ENCODE data around the gene ARHGAP12.

Gene ARHGAP12

DNA sequence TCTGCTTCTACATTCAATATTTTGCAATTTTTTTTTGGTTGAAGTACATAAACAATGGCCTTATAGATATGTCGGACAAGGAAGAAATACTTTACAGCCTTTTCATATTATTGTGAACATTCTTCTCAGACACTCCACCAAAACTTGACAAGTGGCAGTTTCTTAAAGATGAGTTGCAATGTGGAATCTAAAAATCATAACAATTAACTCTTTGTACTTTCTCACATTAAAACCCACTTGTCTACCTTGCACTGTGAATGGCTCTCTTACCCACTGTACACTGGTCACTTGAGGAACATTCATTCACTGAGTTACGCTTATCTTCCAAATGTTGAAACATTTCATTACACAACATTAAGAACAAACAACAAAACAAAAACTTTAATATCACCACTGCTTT is 44.2 kb downstream of the ARHGAP12 start:
- no peak for DNase-seq (ENCODE audit: low read depth in 3 of 3)

DNA sequence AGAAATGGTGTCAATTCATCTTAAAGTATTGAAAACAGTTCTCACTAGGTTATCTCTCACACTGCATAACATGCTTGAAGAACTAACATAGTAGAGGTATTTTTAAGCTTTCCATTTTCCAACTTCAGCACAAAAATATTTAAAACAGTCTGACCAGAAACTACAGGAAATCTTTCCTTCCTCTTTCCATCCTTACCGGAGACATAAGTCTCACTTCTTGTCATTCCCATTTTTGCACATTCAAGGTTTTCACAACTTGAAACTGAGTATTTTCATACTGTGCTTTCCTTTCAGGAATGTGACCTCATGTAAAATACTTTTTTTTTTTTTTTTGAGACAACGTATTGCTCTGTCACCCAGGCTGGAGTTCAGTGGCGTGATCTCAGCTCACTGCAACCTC is 45.2 kb downstream of the ARHGAP12 start:
- no peak for DNase-seq (ENCODE audit: low read depth in 3 of 3)

DNA sequence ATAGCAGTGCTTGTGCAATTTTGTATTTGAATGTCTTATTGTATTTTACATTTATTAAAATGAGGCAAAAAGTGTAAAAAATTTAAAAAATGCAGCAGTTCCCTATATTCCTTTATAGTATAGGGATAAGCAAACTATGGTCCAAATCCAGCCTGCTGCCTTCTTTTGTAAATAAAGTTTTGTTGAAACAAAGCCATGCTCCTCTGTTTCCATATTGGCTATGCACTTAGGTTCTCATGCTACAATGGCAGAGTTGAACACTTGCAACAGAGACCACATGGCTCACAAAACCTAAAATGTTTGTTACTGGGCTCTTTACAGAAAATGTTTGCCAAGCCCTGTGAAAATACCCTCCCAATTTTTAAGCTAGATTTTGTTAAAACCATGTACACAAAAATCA is 50.1 kb downstream of the ARHGAP12 start:
- DNase-seq (ENCODE audit: low read depth in 3 of 3): no peak

DNA sequence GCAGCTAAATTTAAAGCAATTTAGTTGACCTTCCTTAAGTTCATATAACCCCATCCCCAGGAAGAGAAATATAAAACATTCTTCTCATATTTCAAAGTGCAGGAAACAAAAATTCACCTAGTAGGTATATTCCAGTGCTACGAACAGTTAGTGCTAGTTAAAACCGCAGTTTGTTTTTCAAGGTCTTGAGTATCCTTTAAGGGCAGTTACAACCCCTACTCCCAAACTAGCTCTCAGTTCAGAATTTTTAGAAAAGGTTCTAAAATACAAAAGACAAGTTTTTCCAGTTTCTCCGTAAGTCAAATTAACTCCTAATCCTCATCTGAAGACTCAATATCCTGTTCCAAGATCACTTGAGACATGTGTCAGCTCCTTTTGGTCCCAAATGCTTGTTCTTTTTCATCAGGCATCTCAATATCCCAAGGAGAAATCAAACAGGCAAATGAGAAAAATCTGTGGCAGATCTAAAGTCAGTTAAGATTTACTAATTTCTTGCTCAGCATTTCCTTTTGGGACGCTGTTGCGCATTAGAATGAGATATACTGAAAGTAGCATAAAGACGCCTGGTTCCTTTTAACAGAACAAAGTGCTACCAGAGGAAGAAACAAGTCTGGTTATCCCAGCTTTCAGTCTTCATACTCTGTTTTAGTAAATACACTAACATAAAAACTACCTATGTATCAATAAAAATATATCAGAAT is 51.8 kb downstream of the ARHGAP12 start:
- DNase-seq (ENCODE audit: low read depth in 3 of 3): no peak

DNA sequence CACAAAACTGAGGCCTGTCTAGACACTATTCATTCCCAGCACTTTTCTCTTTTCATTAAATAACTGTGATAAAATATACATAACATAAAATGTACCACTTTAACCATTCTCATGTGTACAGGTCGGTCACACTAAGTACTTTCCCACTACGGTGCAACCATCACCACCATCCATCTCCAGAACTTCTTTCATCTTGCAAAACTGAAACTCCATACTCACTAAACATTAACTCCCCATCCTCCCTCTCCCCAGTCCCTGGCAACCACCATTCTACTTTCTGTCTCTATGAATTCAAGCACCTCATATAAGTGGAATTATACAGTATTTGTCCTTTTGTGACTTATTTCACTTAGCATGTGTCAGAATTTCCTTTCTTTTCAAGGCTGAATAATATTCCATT is 53.0 kb downstream of the ARHGAP12 start:
- no peak for DNase-seq (ENCODE audit: low read depth in 3 of 3)

DNA sequence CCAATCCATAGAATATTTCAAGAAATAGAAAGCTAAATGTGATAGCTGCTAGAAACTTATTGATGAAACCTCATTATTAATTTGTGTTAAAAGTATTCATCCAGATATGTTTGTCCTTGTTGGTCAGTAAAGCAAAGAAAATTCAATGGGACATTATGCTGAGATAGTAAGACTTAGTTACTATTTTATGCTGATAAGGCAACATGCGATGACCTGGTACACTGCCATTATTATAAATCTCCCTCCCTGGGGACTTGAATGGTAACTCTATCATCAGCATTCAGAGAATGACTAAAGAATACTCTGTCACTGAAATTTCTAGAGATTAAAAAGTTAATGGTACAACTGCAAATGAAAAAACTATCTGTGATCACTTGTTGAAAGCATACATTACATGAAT is 54.9 kb downstream of the ARHGAP12 start:
- DNase-seq (ENCODE audit: low read depth in 3 of 3): no peak

DNA sequence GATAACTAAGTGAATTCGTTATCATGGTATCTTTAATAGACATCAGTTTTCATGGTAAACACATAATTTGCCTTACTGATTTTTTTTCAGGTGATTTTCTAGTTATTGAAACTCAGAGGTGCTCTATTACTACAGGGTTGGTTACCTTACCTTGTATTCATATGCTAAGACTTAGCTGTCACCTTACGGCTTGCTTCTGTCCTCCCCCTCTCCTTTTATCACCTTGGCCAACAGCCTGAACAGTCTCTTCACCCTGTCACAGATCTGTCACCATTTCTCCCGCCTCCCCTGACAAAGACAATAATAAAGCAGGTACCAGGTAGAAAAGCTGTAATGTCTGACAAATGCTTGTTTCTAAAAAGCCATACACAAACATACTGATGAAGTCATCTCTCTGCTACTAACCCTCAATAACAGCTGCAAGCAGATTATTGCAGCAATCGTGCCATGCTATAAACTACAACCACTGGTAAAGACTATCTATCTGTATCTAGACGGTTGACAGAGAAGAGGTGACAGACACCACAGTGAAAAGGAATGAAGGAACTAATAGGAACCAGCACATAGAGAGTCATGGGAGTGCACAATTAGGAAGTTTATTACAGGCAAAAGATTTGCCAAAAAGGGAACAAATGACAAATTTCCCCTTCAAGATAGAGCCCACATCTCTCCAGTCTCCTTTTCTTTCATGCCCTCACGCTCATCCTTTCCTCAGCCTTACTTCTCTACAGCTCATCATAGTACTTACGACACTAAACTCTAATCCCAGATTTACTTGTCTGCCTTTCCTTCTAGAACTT is 57.2 kb downstream of the ARHGAP12 start:
- DNase-seq (ENCODE audit: low read depth in 3 of 3): no peak

DNA sequence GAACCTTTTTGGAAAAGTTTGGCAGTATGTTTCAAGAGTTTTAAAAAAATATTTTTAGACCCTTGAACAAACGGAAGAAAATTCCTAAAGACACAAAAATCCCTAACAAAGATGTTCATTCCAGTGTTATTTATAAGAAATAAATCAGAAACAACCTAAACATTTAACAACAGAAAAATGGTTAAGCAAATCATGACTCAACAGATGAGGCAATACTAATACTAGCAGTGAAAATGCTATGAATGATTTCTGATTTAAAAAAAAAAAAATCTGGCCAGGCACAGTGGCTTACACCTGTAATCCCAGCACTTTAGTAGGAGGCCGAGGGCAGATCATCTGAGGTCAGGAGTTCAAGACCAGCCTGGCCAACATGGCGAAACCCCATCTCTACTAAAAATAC is 61.0 kb downstream of the ARHGAP12 start:
- DNase-seq (ENCODE audit: low read depth in 3 of 3): no peak

DNA sequence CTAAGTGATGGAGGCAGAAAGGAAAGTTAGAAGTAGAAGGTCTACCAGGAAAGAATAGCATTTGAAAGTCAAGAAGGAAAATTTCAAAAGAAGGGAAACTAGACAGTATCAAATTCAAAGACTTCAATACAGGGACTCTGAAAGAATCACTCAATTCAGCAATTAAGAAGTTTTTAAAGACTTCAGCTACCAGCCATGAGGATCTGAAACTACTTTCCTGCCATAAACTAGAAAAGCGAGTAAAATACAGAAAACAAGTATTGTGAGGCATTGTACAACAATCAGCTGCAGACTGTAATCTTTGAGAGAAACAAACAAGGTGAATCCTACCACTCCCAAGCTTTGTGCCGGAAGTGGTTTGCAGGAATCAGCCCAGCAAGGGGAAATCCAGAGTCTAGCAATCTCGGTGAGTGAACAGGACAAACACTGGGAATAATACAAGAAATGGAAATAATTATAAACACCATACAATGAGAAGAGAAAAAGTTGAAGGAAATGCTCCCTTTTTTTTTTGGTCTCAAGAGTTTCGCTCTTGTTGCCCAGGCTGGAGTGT is 62.4 kb downstream of the ARHGAP12 start:
- DNase-seq (ENCODE audit: low read depth in 3 of 3): no peak

DNA sequence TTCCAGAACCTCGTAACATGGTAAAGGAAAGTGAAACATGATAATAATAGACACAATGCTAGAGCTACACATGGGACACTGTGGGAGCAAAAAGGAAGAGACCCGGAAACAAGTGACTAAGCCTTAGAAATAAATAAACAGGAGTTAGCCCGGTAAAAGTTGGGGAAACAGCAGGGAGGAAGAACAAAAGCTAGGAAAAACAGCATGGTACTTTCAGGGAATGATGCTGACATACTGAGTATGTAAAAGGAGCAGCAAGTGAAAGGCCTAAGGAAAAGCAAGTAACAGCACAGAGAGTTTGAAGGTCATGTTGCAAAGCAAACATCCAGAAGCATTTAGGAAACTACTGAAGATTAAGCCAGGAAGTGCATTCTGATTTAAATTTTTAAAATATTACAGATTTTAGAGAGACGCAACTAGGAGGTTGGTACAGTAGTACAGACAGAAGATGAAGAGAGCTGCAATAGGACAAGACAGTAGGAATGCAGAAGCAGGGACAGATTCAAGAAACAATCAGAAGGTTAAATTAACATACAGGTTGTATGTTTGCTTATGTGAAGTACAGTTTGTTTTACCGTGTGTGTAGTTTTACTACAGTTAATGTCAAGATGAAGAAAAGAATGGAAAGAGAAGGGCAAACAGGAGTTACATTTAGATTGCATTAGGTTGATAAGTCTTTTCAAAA is 63.7 kb downstream of the ARHGAP12 start:
- DNase-seq (ENCODE audit: low read depth in 3 of 3): no peak

DNA sequence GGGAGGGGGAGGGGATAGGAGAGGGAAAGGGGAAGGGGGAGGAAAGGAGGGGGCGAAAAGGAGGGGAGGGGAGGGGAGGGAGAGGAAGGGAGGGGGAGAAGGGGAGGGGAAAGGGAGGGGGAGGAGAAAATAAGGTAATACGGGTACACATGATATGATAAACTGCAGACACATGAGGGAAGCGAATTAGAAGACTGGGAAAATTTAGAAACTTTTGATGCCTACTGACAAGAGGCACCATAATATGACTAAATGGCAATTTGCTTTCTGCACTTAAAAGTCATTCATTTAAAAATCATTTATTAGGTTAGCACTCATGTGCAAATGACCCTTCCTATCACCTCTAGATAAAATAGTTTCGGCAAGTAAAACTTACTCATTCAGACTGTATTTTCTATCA is 73.6 kb downstream of the ARHGAP12 start:
- no peak for DNase-seq (ENCODE audit: low read depth in 3 of 3)

DNA sequence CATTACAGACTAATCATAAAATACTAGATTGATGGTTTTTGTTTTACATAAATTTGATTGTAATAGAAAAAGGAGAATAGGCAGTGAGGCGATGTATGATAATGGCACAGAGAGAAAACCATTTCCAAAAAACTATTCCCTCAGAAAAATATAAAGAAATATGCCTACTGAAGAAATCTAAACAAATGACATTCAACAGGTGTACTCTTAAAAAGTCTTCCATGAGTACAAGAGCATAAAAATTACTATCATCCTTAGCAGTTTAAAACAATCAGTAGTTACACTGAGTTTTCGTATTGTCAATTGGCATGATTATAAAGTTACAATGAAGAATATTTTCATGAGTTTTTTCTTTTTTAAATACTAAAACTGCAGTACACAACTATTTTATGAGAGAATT is 75.0 kb downstream of the ARHGAP12 start:
- DNase-seq (ENCODE audit: low read depth in 3 of 3): no peak

DNA sequence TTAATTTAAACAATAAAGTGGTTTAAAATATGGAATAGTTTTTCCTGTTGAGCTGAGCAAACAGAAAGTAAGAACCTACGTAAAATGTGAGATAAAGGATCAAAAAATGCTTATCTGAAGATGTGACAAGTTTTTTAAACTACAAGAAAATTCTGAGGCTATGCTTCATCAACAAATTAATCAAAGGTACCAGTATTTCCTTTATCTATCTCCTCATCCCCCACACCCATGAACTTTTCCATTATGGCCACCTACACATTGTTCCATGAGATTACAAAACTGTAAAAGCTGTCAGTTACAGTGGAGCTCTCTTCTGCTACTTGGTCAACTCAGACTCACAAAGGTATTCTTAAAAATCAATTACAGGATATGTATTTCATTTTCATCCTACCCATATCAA is 77.4 kb downstream of the ARHGAP12 start:
- no peak for DNase-seq (ENCODE audit: low read depth in 3 of 3)

DNA sequence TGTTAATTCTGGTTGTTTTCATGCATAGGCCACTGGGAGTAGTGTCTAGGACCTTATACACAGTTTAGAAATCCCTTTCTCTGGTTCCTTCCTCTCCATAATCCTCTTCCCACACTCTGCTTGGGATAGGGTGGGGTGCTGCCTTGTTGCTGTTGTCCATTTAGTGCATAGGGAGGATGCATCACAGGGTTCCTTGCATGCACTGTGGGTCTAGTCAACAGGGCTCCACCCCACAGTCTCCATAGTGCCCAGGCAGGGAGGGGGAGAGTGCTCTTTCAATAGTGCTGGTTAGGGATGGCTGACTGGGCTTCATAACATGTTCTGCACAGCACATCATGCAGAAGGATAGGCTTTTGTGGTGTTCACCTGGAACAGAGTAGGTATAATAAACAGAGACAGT is 81.1 kb downstream of the ARHGAP12 start:
- DNase-seq (ENCODE audit: low read depth in 3 of 3): no peak

DNA sequence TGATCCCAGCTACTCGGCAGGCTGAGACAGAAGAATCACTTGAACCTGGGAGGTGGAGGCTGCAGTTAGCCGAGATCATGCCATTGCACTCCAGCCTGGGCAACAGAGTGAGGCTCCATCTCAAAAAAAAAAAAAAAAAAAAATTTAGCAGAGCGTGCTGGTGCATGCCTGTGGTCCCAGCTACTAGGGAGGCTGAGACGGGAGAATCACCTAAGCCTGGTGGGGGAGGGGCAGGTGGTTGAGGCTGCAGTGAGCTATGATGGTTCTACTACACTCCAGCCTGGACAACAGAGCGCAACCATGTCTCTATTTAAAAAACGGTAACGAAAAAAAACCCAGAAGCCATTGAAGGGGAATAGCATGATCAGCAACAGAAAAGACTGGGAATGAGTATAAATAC is 89.9 kb downstream of the ARHGAP12 start:
- DNase-seq (ENCODE audit: low read depth in 3 of 3): no peak

DNA sequence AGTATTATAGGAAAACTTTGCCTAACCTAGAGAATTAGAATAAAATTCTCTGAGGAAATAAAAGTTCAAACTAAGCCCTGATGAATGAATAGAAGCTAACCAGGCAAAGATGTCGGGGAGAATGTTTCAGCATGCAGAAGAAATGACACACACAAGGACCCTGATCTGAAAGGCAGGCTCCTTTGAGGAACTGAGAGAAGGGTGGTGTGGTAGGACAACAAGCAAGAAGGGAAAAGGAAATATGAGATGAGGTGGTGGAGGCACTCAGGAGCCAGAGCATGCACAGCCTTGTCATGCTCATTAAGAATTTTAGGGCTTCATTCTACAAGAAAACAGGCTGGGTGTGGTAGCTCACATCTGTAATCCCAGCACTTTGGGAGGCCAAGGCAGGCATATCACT is 90.6 kb downstream of the ARHGAP12 start:
- no peak for DNase-seq (ENCODE audit: low read depth in 3 of 3)

DNA sequence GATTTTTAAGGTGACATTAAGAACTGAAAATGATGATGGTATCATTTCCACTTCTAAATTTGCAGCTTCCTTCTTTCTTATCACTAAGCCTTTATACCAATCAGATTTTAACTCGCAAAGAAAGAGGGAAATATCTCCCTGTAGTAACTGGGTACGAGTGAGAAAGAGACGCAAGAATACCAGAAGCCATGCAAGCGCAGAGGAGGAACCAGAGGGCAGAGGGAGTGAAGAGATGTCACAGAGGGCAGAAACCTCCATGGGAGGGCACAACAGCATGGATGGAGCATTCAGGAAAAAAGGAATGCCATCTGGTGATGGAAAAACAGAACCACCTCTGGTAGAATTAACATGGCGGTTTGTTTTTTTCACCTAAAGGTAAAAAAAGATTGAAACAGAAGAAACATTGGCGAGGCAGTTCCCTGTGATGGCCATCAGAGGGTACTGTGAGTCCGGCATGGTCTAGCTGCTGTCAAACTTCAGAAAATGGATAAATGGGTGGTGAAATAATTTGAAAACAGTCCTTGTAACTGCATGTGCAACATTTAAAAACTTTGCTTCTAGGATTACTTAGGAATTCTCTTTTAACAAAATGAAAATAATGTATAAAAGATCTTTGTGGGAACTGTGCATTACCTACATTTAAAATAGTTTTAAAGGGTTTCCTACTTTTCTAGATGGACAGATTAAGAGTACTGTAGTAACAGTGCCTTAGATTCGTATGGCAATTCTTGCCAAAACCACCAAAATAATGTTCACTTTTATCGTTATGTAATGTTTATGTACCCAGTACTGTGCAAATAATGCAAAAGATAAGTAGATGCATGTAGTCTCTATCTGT is 91.8 kb downstream of the ARHGAP12 start:
- no peak for DNase-seq (ENCODE audit: low read depth in 3 of 3)

DNA sequence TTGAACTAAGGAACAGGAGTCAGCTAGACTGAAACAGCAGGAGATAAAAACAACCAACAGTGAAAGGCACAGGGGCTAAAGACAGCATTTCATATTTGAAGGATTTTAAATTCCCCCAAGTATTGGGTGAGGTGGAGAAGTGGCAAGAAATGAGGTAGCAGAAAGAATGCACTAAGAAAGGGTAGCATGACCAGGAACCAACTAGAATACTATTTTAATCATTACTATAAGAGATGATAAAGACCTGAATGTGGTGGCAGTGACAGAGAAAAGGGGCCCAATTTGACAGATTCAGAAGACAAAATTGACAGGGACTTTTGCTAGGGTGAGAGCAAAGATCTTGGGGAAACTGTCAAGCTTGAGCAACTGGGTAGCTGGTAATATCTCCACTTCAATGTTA is 94.9 kb downstream of the ARHGAP12 start:
- DNase-seq (ENCODE audit: low read depth in 3 of 3): no peak

DNA sequence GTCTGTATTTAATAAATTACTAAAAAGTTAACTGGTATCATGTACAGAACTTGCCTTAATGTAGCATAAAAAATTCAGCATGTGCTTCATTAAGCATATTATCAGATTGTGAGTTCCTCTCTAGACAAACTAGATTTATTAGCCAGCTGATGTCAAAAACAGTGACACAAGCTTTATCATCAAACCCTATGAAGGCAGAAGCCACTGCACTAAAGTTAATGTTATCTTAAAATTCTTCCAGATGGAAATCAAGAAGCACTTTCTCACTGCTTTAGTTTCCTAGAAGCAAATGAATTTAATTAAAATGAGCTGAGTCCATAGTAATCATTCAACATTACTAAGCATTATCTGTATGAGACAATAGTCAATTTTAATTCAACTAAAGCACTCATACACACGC is 96.4 kb downstream of the ARHGAP12 start:
- DNase-seq (ENCODE audit: low read depth in 3 of 3): no peak

DNA sequence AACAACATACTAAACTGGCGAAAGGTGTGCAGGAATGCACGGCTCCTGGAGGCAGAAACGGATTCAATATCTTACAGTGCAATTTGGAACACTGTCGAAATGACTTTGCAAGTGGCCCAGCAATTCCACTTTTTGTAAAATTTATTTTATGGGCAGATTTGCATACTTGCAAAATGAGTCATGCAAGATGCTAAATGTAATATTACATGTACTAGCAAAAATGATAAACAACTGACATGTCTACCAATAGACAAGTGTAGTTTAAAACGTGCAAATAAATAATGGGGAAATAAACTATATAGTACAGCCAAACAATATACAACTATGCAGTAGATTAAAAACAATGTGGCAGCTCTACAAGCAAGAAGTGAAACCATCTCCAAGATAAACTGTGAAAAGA is 97.7 kb downstream of the ARHGAP12 start:
- no peak for DNase-seq (ENCODE audit: low read depth in 3 of 3)

DNA sequence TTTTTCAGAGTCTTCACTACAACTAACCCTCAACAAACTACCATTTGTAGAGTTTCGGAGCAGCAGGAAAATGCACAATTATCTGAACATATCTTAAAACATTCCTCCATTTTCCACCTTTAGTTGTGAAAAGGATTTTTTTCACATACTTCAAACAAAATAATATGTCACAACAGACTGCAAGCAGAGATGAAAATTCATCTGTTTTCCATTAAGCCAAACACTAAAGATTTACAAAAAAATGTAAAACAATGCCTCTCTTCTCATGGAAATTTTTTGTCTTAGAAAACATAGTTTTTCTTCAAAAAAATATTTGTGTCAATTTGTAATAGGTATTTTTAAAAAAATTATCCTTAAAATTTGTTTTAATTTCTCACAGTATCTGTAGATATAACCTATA is 98.9 kb downstream of the ARHGAP12 start:
- no peak for DNase-seq (ENCODE audit: low read depth in 3 of 3)

DNA sequence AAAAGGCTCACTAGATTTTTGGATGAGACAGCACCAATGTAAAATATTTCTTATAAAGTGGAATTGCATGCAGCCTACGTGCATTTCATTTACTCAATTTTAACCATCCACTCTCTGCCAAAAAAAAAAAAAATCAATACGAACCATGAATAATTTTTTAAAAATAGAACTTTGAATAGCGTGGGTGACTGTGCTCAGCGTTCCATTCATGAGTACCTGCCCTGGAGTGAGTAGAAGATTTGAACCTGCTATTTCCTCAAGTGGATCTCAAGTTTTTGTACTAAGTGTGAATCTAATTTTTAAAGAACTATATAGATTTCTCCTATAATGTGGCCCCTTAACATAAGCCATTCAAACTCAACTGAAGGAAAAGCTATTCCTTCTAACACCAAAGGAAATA is 105.3 kb downstream of the ARHGAP12 start:
- DNase-seq (ENCODE audit: low read depth in 3 of 3): no peak
